ENCODE results near the gene ZNF609. TPM values are rescaled to one million over a fixed set of nuclear protein-coding genes. Genes with fewer than 3 reads are reported as not detected.

Gene ZNF609
- total and polyA plus RNA-seq, 10 of the 15 experiments (the other 5 are each of a cell fraction or from before 2014, with no cell fraction given), result 5.1 to 35.3 (median 13.6) TPM

GRCh38 chr15:64572856-64573255 lies 112.5 kb downstream of the ZNF609 start:
- CTCF ChIA-PET, result no interaction called here
- intact Hi-C loops (cut with micrococcal nuclease; ENCODE audit: unreplicated experiment) (loop anchor here (5.0 kb wide), 2 partner anchors 49 to 79 kb away; no protein-coding TSS in a partner anchor), in situ Hi-C loops (cut with MboI) (no loop called here)
- Histone ChIP-seq H2AFZ (ENCODE audit: control insufficient read depth, low read depth, low read length) (no peak overlapping the region), H3K4me3 (no peak overlapping the region), H3K4me1 (ENCODE audit: control insufficient read depth, insufficient read depth, low read length) (peaks cover 43% of the 10 kb centered on the region), H3K9me3 (replicated peaks; ENCODE audit: control insufficient read depth, insufficient read depth, low read length) (no peaks in the 10 kb centered on the region), H3K27me3 (replicated peaks in 1 of 2; ENCODE audit: control insufficient read depth in 2 of 2, insufficient read depth in 2 of 2, low read length in 1 of 2) (no peaks in the 10 kb centered on the region), H4K20me1 (ENCODE audit: control insufficient read depth, insufficient read depth) (no peaks in the 10 kb centered on the region), H3K9ac (ENCODE audit: control insufficient read depth, insufficient read depth, low read length) (no peak overlapping the region), H3K79me2 (ENCODE audit: control insufficient read depth, insufficient read depth, low read length) (peaks cover 40% of the 10 kb centered on the region), H3K27ac (ENCODE audit: control insufficient read depth, insufficient read depth) (peak overlapping the region; percentile 75; the same call in 1 of the 2 replicates), H3K4me2 (ENCODE audit: control insufficient read depth, insufficient read depth) (no peak overlapping the region), H3K36me3 (ENCODE audit: control insufficient read depth in 2 of 2, insufficient read depth in 2 of 2, low read length in 1 of 2) (no peaks in the 10 kb centered on the region)
- DNase-seq (ENCODE audit: low read depth, low spot score) (no peak), ATAC-seq (no peak), FAIRE-seq (no peak)
- POLR2A ChIA-PET, result interaction anchor here (0.6 to 1.9 kb wide), 5 partner anchors 15 to 267 kb away, joined by 3 to 9 read pairs (median 3); no protein-coding TSS in a partner anchor
- SMC1A ChIA-PET (ENCODE audit: uncharacterized antibody, unreplicated experiment), result interaction anchor here (0.6 to 7.2 kb wide), 6 partner anchors 14 to 146 kb away, joined by 3 to 53 read pairs (median 14); no protein-coding TSS in a partner anchor
- RAD21 ChIA-PET (ENCODE audit: unreplicated experiment), result interaction anchor here (1.5 to 5.0 kb wide), 5 partner anchors 15 to 79 kb away, joined by 4 to 61 read pairs (median 8); no protein-coding TSS in a partner anchor
- TF ChIP-seq ZBTB33 (IDR thresholded peaks at IDR 0.05), result no peak
- no peak for TF ChIP-seq BCL11A (IDR thresholded peaks at IDR 0.05; ENCODE audit: low read depth, low read length)
- no peak for TF ChIP-seq FOXK2 (IDR thresholded peaks at IDR 0.05)
- TF ChIP-seq ESRRA (IDR thresholded peaks at IDR 0.05; ENCODE audit: low read length), result no peak
- no peak for TF ChIP-seq TAF1 (IDR thresholded peaks at IDR 0.05; ENCODE audit: borderline replicate concordance, low read depth, low read length)
- no peak for TF ChIP-seq ZNF207 (IDR thresholded peaks at IDR 0.05; ENCODE audit: borderline replicate concordance)
- TF ChIP-seq ZSCAN29 (IDR thresholded peaks at IDR 0.05), result no peak
- TF ChIP-seq ZNF217 (IDR thresholded peaks at IDR 0.05), result no peak
- no TSS peak for BruUV-seq (replicated peaks)
- WGBS (ENCODE audit: insufficient coverage, insufficient replicate concordance, low lambda C conversion rate, missing lambda C conversion rate), result 99% methylated on average over 6 of the region's 6 CpGs
